ENCODE measurements around the gene AMFR. TPM values are rescaled to one million over a fixed set of nuclear protein-coding genes. Genes with fewer than 3 reads are reported as not detected.
A peak's percentile ranks its signal among the peaks of the same experiment; 100 is the strongest.

The AMFR gene
- total and polyA plus RNA-seq, 7 experiments from 2014 or later: 35.7 to 83.3 (median 55.1) TPM

DNA sequence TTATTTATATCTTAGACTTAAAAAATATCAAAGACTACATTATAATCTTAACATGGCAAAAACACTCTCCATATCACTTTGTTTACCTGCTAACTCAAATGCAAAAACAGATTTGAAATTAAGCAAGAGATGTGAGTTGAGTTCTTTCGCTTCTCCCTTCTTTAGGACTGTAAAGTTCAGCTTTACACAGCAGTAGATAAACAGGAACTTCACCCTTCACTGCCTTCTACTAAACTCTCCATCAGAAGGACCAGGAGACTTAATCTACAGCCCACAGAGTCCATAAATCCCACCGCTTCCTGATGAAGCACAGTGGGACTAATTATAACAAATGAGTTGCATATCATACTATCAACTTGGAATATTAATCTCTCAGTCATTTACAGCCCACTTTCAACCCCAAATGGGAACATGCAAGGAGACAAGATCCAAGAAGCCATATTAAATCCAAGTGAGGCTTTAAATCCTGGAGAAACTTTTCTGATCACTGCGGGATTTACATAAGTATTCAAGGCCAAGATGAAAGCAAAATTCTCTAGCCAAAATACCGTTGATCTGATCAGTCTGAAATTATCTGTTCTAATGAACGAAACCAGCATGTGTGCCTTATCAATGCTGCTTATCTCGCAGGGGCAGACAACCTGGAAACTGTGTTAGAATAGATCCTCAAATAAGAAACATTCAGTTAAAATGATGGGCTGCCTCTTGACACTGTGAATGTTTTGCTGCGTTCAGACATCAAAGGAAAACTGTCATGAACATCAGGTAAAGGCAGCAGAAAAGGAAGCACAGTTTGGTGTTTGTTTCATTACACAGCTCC lies 1.6 kb downstream of the AMFR start:
- POLR2A ChIA-PET: interaction anchor here (1.3 kb wide), 1 partner anchor 15 kb away, joined by 3 read pairs; no protein-coding TSS in a partner anchor
- Mint-ChIP-seq H3K36me3 (peaks cover 0 to 9% (median 0%) of the 10 kb centered on the region in 5 donors), H3K27ac (peak overlapping the region; percentile 74 to 96 (median 94)), H3K27me3 (no peaks in the 10 kb centered on the region), H3K4me3 (peak overlapping the region; percentile 95 to 100 (median 98)), H3K4me1 (peaks cover 36 to 50% (median 44%) of the 10 kb centered on the region in 7 donors), H3K9me3 (no peaks in the 10 kb centered on the region)
- peak in 7 of 9 donors; percentile 20 to 46 (median 39) for DNase-seq
- H3K4me1 ChIP-seq (ENCODE audit: control insufficient read depth in 2 of 2, insufficient read depth in 2 of 2, low read length in 2 of 2): peaks cover 6 to 8% of the 10 kb centered on the region in 2 donors
- ATAC-seq: no peak
- CTCF ChIA-PET: no interaction called here
- no peaks in the 10 kb centered on the region for H3K9me3 ChIP-seq (ENCODE audit: control insufficient read depth in 2 of 3, low read length in 3 of 3)
- peak overlapping the region; percentile 82 for H3K27ac ChIP-seq (ENCODE audit: low read depth, low read length)
- no peaks in the 10 kb centered on the region for H3K36me3 ChIP-seq (ENCODE audit: control insufficient read depth in 2 of 3, insufficient read depth in 3 of 3, low read length in 3 of 3)
- intact Hi-C loops (cut with micrococcal nuclease): loop anchor here (2.0 to 10.0 kb wide), 5 partner anchors 15 to 1311 kb away; partner anchors contain the start of genes GNAO1 (in 1 of the 2) and KATNB1 (in 1 of the 2)
- H3K4me3 ChIP-seq (ENCODE audit: low read length): peak overlapping the region; percentile 73
- no peaks in the 10 kb centered on the region for H3K27me3 ChIP-seq (ENCODE audit: control insufficient read depth in 2 of 2, insufficient read depth in 2 of 2, low read length in 2 of 2)

DNA sequence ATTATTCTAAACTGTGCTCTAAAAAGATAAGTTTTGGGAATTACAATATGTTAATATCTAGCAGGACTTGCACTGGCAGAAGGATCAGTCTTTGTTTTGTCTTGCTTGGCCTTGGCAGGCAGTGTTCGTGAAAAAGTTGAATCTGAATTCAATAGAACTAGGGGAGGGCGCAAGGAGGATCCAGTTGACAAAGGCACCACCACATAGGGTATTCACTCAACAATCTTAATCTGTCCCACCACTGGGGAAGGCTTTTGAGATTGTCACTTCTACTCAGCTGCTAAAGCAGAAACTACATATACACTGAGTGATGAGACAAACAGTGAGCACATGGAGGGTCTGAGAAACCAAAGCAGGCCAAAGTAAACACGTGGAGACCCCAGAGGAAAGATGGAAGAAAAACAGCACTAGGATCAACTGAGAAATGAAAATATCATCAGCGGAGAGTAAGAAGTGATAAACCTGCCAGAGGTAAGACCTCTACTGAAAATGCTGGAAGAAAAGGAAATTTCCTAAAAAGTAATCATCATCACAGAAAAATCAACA lies 2.4 kb downstream of the AMFR start:
- DNase-seq (no peak), ATAC-seq (no peak)
- POLR2A ChIA-PET: interaction anchor here (0.6 kb wide), 1 partner anchor 22 kb away, joined by 3 read pairs; no protein-coding TSS in a partner anchor
- peaks cover 6 to 8% of the 10 kb centered on the region in 2 donors for H3K4me1 ChIP-seq (ENCODE audit: control insufficient read depth in 2 of 2, insufficient read depth in 2 of 2, low read length in 2 of 2)
- Mint-ChIP-seq H3K4me3 (peak overlapping the region; percentile 10 to 100 (median 76)), H3K27ac (peak overlapping the region in 8 of 9 donors; percentile 1 to 95 (median 50)), H3K36me3 (peaks cover 0 to 9% (median 0%) of the 10 kb centered on the region in 5 donors), H3K9me3 (no peaks in the 10 kb centered on the region), H3K4me1 (peaks cover 36 to 50% (median 46%) of the 10 kb centered on the region in 7 donors), H3K27me3 (no peaks in the 10 kb centered on the region)
- H3K36me3 ChIP-seq (ENCODE audit: control insufficient read depth in 2 of 3, insufficient read depth in 3 of 3, low read length in 3 of 3): no peaks in the 10 kb centered on the region
- intact Hi-C loops (cut with micrococcal nuclease): loop anchor here (10.0 kb wide), 3 partner anchors 228 to 1312 kb away; partner anchors contain the start of genes GNAO1 (in 1 of the 2) and KATNB1 (in 1 of the 2)
- no peaks in the 10 kb centered on the region for H3K9me3 ChIP-seq (ENCODE audit: control insufficient read depth in 2 of 3, low read length in 3 of 3)
- H3K27ac ChIP-seq (ENCODE audit: low read depth, low read length): no peak overlapping the region
- CTCF ChIA-PET: no interaction called here
- H3K4me3 ChIP-seq (ENCODE audit: low read length): no peak overlapping the region
- H3K27me3 ChIP-seq (ENCODE audit: control insufficient read depth in 2 of 2, insufficient read depth in 2 of 2, low read length in 2 of 2): no peaks in the 10 kb centered on the region

DNA sequence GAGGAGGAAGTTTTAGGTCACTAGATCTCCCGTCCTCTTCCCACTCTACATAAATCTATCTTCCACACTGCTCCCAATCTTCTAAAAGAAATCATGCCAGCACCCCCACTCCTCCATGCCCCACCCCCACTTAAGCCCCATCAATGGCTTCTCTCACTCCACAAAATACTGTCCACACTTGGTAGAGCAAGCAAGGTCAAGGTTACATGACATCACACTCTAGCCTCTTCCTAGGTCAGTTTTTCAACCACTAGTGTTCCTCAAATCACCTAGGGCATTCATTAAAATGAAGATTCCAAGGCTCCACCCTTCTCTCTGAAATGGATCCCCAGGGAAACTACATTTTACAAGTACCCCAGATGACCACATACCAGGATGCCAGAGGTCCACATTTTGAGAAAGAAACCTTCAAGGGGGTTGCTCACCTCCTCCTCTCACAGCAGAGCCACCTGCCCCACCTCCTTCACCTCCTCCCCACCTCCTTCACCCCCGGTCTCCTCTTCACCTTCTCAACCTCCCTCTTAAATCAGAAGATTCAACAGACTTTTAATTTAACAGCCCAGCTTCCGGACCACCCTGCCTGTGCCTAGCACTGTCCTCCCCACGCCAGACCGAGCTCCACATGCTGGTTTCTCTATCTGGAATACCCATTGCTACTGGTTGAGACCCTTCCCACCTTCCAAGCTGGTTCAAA lies 3.2 kb downstream of the AMFR start:
- Histone ChIP-seq H3K4me1 (ENCODE audit: control insufficient read depth in 2 of 2, insufficient read depth in 2 of 2, low read length in 2 of 2) (peaks cover 6 to 8% of the 10 kb centered on the region in 2 donors), H3K27me3 (ENCODE audit: control insufficient read depth in 2 of 2, insufficient read depth in 2 of 2, low read length in 2 of 2) (no peaks in the 10 kb centered on the region), H3K9me3 (ENCODE audit: control insufficient read depth in 2 of 3, low read length in 3 of 3) (no peaks in the 10 kb centered on the region), H3K36me3 (ENCODE audit: control insufficient read depth in 2 of 3, insufficient read depth in 3 of 3, low read length in 3 of 3) (no peaks in the 10 kb centered on the region), H3K4me3 (ENCODE audit: low read length) (no peak overlapping the region), H3K27ac (ENCODE audit: low read depth, low read length) (no peak overlapping the region)
- Mint-ChIP-seq H3K4me1 (peaks cover 36 to 50% (median 46%) of the 10 kb centered on the region in 7 donors), H3K4me3 (peak overlapping the region in 6 of 10 donors; percentile 18 to 100 (median 74)), H3K27ac (peak overlapping the region in 6 of 9 donors; percentile 42 to 86 (median 60)), H3K36me3 (peaks cover 0 to 7% (median 0%) of the 10 kb centered on the region in 5 donors), H3K27me3 (no peaks in the 10 kb centered on the region), H3K9me3 (no peaks in the 10 kb centered on the region)
- ATAC-seq (no peak), DNase-seq (no peak)
- intact Hi-C loops (cut with micrococcal nuclease): loop anchor here (10.0 kb wide), 3 partner anchors 227 to 1313 kb away; partner anchors contain the start of genes GNAO1 (in 1 of the 2) and KATNB1 (in 1 of the 2)
- ChIA-PET CTCF (no interaction called here), POLR2A (interaction anchor here (1.1 kb wide), 1 partner anchor 11 kb away, joined by 3 read pairs; no protein-coding TSS in a partner anchor)

DNA sequence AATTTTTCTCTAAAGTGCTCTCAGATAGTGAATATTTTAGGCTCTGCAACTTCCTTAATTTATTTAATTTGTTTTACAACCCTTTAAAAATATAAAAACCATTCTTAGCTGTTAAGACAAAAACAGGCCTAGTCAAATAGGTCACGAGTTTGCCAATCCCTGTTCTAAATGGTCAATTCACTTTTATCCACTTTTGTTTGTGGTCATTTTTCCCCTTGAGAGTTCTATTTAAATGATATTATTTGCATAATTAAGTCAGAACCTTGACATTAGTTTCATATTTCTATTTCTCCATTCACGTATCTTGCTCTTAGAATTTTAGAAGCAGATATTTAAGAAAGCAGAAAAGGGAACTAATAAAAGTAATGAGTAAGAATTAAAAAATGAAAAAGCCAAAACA lies 4.0 kb downstream of the AMFR start:
- Histone ChIP-seq H3K36me3 (ENCODE audit: control insufficient read depth in 2 of 3, insufficient read depth in 3 of 3, low read length in 3 of 3) (no peaks in the 10 kb centered on the region), H3K9me3 (ENCODE audit: control insufficient read depth in 2 of 3, low read length in 3 of 3) (no peaks in the 10 kb centered on the region), H3K4me3 (ENCODE audit: low read length) (no peak overlapping the region), H3K27ac (ENCODE audit: low read depth, low read length) (no peak overlapping the region), H3K4me1 (ENCODE audit: control insufficient read depth in 2 of 2, insufficient read depth in 2 of 2, low read length in 2 of 2) (peaks cover 6 to 8% of the 10 kb centered on the region in 2 donors), H3K27me3 (ENCODE audit: control insufficient read depth in 2 of 2, insufficient read depth in 2 of 2, low read length in 2 of 2) (no peaks in the 10 kb centered on the region)
- CTCF ChIA-PET: no interaction called here
- no peak for ATAC-seq
- H3K27me3 Mint-ChIP-seq: no peaks in the 10 kb centered on the region
- H3K4me1 Mint-ChIP-seq: peaks cover 36 to 49% (median 46%) of the 10 kb centered on the region in 7 donors
- no peak for DNase-seq
- intact Hi-C loops (cut with micrococcal nuclease): loop anchor here (10.0 kb wide), 3 partner anchors 227 to 1313 kb away; partner anchors contain the start of genes GNAO1 (in 1 of the 2) and KATNB1 (in 1 of the 2)
- H3K4me3 Mint-ChIP-seq: peak overlapping the region in 2 of 10 donors; percentile 5 to 36
- POLR2A ChIA-PET: interaction anchor here (0.5 to 1.1 kb wide), 2 partner anchors 10 to 21 kb away, joined by 3 to 4 read pairs; no protein-coding TSS in a partner anchor
- peak overlapping the region in 3 of 9 donors; percentile 14 to 76 (median 62) for H3K27ac Mint-ChIP-seq
- H3K36me3 Mint-ChIP-seq: peaks cover 0 to 7% (median 0%) of the 10 kb centered on the region in 5 donors
- no peaks in the 10 kb centered on the region for H3K9me3 Mint-ChIP-seq

DNA sequence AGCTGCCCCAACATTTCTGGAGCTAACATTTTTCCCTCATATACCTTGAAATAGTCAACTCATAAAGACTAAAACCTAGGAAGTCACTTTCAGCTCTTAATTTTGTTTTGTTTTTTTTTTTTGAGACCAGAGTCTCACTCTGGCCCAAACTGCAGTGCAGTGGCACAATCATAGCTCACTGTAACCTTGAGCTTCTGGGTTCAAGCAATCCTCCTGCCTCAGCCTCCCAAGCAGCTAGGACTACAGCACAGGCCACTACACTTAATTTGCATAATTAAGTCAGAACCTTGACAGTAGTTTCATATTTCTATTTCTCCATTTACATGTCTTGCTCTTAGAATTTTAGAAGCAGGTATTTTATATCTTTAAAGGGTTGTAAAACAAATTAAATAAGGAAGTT lies 4.7 kb downstream of the AMFR start:
- no peaks in the 10 kb centered on the region for H3K9me3 ChIP-seq (ENCODE audit: control insufficient read depth in 2 of 3, low read length in 3 of 3)
- no peaks in the 10 kb centered on the region for H3K36me3 ChIP-seq (ENCODE audit: control insufficient read depth in 2 of 3, insufficient read depth in 3 of 3, low read length in 3 of 3)
- no peak for ATAC-seq
- H3K27me3 ChIP-seq (ENCODE audit: control insufficient read depth in 2 of 2, insufficient read depth in 2 of 2, low read length in 2 of 2): no peaks in the 10 kb centered on the region
- peaks cover 40 to 52% (median 47%) of the 10 kb centered on the region in 7 donors for H3K4me1 Mint-ChIP-seq
- no peak for DNase-seq
- H3K4me3 Mint-ChIP-seq: no peak overlapping the region
- CTCF ChIA-PET: no interaction called here
- H3K36me3 Mint-ChIP-seq: peaks cover 0 to 7% (median 0%) of the 10 kb centered on the region in 5 donors
- peak overlapping the region in 2 of 9 donors; percentile 3 to 63 for H3K27ac Mint-ChIP-seq
- H3K4me1 ChIP-seq (ENCODE audit: control insufficient read depth in 2 of 2, insufficient read depth in 2 of 2, low read length in 2 of 2): peaks cover 6 to 8% of the 10 kb centered on the region in 2 donors
- POLR2A ChIA-PET: interaction anchor here (0.5 kb wide), 1 partner anchor 20 kb away, joined by 4 read pairs; no protein-coding TSS in a partner anchor
- intact Hi-C loops (cut with micrococcal nuclease): loop anchor here (10.0 kb wide), 3 partner anchors 226 to 1314 kb away; partner anchors contain the start of genes GNAO1 (in 1 of the 2) and KATNB1 (in 1 of the 2)
- H3K4me3 ChIP-seq (ENCODE audit: low read length): no peak overlapping the region
- H3K27ac ChIP-seq (ENCODE audit: low read depth, low read length): no peak overlapping the region
- H3K9me3 Mint-ChIP-seq: no peaks in the 10 kb centered on the region
- no peaks in the 10 kb centered on the region for H3K27me3 Mint-ChIP-seq
